Nucleus accumbens (tissue), 56 donors: ENCODE data around the gene ORC2.
A peak's percentile ranks its signal among the peaks of the same experiment; 100 is the strongest.
"Not testable (repeated sequence)": the region's sequence is repeated elsewhere in the genome, so short reads cannot be mapped to it uniquely, and the experiment has no call there.

Experiments used
- DNase-seq, 56 donors: peaks; one replicate each; lab custom pipeline; 2025; lab: John Stamatoyannopoulos, UW

ORC2 gene

GRCh38 chr2:200943527-200944105 lies 19.8 kb downstream of the ORC2 start:
- DNase-seq, result no peak

- no peak for DNase-seq
These were observed 23.6 kb downstream of the ORC2 start for GRCh38 chr2:200939832-200940231.

DNA sequence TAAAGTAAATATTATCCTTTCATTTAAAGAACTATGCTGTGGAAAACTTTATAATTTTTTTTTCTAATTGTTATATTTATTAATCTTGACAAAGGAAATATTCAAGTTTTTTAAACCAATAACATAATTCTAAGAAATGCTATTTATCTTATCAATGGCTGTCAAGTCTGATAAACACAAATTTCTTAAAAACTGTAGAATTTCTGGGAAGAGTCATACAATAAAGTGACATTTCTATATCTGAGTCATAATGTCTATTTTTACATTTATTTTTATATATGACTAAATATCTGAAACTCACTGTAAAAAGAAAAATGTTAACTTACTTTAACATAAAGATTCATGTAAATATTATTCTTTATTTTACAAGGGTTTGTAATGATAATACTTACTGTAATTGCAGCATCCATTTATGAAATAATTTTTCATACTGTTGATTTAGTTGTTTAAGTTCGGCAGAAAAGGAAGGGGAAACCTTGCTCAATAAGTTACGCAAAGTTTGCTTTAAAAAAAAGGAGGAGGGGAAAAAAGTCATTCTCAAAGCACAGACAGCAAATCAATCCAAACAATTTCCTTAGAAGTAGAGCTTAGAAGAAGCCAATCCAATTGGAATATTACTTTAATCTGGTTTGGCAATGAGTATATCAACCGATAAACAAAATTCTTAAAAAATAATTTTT lies 32.4 kb downstream of the ORC2 start:
- no peak for DNase-seq

DNA sequence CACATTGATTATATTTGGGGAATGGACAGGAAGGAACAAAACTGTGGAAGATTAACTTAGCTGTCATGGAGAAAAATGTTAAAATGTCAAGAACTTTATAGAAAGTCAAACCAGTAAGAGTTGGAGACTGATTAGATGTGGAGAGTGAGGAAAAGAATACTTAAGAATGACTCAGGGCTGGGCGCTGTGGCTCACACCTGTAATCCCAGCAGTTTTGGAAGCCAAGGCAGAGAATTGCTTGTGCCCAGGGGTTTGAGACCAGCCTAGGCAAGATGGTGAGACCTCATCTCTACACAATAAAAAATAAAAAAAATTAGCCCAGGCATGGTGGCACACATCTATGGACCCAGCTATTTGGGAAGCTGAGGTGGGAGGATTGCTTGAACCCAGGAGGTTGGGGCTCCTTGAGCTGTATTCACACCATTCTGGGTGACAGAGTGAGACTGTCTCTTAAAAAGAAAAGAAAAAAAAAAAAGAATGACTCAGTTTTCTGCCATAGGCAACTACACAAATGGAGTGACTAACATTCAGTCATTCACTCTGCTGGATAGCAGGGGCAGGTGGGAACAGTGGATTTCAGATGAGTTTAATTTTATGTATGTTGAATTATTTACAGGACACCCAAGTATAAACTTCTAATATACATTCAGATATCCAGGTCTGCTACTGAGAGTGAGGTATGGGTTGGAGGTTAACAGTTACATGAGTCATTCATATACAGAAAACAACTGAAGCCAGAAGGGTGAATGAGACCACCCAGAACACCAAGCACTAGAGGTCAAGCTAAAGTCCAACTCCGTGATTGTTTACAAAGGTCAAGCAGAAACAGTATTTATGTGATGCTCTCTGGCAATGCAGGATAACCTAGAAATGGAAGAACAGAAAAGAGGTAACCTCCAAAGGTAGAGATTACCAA lies 33.9 kb downstream of the ORC2 start:
- DNase-seq, result no peak

GRCh38 chr2:200922439-200922838 lies 41.0 kb downstream of the ORC2 start:
- DNase-seq, result no peak

DNA sequence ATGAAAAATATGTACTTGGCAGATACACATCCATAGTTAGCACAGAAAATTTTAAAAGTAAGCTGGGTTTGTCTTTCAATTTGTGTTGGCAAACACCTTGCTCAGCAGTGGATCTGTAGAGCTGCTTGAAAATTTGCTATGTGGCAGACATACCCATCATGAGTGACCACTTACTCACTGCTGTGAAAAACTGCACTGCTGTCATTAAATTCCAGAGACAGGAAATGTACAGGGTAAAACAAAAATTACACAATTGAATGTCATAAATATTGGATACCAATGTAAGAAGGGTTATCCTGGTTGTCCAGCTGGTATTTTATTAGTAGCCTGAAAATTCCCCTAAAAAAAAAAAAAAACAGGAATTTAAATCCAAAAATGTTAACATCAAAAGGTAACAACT lies 49.8 kb downstream of the ORC2 start:
- no peak for DNase-seq

DNA sequence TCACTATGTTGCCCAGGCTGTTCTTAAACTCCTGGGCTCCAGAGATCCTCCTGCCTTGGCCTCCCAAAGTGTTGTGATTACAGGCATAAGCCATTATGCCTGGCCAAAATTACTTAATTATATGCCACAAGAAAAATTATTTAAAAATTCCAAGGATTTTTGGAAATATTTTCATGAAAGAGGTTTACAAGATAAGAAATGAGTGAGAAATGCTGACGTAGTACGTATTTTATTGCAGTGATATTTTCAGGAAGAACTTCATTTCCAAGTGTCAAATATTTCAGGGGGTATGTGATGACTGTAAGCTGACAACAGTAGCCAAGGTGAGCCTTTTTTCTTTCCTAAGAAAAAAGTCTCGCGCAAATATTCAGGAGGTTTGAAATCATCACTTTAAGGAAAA lies 53.5 kb downstream of the ORC2 start:
- DNase-seq, result no peak

DNA sequence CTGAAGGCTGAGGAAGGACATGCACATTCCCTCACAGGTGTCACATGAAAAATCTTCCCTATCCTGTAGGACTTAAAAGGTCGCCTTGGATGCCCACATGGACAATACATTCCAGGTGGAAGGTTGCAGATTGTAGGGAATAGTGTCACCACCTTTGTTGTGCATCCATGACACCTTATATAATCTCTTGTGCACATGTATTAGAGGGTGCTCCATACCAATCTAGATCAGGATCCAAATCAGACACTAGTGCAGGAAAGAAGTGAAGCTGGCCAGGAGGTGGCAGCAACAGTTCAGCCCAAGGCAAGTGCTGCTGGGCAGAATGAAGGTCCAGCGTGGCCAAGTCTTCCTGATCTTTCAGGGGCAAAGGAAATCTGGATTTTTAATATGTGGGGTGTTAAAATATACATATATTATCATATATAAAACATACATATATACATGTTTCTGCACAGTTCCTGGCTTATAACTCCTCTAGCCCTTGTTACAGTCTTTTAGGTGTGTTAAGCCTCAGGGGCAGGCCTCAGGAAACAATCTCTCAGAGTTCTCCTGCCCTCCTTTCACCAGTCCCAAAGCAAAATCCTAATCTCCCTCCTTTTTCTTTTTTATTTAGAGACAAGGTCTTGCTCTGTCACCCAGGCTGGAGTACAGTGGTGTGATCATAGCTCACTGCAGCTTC lies 57.7 kb downstream of the ORC2 start:
- peak in 52 of 56 donors; percentile 6 to 84 (median 42) for DNase-seq

DNA sequence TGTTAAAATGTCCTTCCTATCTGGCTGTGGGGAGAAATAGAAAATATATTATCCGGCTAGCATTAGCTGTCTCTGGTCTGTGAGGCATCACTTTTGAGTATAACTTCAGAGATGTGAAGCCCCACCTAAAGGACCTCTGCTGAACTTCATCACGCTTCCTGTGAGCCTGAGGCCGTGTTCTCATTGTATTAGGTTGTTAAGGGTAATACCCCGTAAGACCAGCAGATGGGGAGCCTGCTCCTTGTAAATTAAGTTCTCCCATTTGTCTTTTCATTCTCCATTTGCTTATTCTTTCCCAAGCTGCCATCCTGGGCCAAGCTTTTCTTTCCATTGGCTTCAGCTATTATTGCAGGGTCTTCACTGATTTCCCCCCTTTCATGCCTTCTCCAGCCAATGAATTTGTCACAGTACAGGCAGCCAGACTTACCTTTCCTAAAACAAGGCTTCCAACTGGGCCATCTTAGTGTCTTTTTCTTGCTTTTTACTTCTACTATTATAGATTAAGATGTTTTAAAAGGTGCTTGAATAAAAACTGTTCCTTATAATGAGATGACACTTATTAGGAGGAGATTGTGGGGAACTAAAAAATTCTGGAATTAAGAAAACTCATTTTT lies 61.9 kb downstream of the ORC2 start:
- peak in 36 of 56 donors; percentile 0 to 77 (median 21) for DNase-seq

- DNase-seq, result no peak
These were observed 64.0 kb downstream of the ORC2 start for GRCh38 chr2:200899482-200899881.

GRCh38 chr2:200888704-200889625 lies 74.5 kb downstream of the ORC2 start, which contains the start of the genes NIF3L1 and PPIL3:
TSS of gene NIF3L1 (plus strand) at chr2:200889371. CDS start at chr2:200891944, 2,573 bp downstream.
TSS of gene PPIL3 (minus strand) at chr2:200889077. CDS start at chr2:200887615, 1,462 bp downstream.
- peak; percentile 55 to 97 (median 89) for DNase-seq

- DNase-seq, result not testable (repeated sequence)
These were observed 81.7 kb downstream of the ORC2 start for GRCh38 chr2:200881715-200882249.

DNA sequence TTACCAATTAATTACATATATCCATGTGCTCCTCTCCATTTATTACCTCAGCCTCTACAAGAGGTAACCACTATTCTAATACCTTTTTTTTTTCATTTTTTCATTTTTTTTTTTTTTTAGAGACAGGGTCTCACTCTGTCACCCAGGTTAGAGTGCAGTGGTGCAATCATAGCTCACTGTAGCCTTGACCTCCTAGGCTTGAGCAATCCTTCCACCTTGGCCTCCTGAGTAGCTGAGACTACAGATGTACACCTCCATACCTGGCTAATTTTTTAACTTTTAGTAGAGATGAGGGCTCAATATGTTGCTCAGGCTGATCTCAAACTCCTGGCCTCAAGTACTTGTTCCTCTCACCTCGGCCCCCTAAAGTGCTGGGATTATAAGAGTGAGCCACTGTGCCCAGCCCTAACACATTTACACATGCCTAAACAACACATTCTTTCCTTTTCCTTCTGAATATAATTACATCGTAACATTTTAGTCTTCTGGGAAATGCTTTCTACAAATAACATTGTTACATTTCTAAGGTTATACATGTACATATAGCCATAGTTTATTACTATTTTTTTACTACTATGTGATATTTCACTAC lies 85.1 kb downstream of the ORC2 start:
- DNase-seq, result no peak

DNA sequence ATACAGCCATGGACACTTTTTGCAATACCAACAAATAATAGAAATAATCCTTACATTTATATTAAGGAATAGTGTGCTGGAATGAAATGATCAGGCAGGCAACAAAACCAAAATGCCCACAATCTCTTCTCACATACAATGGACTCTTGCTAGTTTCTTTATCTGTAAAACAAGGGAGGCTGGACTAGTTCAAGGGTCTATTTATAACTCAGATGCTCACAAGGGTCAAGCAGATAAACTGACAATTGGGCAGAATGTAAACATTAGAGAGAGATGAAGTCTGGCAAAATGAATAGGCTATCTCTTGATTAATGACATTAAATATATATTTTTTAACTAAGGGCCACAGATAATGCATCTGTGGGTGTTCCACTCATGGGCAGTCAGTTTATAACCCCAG lies 86.0 kb downstream of the ORC2 start:
- DNase-seq, result no peak

DNA sequence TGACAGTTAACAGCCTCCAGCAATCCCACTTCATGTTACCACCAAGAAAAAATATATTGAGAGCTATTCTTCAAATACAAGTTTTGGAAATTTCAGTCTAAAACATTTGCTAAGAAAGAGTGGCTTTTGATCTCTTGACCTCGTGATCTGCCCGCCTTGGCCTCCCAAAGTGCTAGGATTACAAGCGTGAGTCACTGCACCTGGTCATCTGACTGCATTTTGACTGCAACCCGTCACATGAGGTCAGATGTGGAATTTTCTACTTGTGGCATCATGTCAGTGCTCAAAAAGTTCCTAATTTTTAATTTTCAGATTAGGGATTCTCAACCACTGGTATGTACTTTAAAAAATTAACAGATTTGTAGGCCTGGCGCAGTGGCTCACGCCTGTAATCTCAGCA lies 89.9 kb downstream of the ORC2 start:
- no peak for DNase-seq

- no peak for DNase-seq
These were observed 92.3 kb downstream of the ORC2 start for GRCh38 chr2:200871151-200871550.

GRCh38 chr2:200869014-200869413 lies 94.4 kb downstream of the ORC2 start:
- DNase-seq, result no peak
